ENCODE data around the gene SLIT3. TPM values are rescaled to one million over a fixed set of nuclear protein-coding genes. Genes with fewer than 3 reads are reported as not detected.

Gene SLIT3
- total RNA-seq, 1 donor from 2014 or later = 0.75 TPM

DNA sequence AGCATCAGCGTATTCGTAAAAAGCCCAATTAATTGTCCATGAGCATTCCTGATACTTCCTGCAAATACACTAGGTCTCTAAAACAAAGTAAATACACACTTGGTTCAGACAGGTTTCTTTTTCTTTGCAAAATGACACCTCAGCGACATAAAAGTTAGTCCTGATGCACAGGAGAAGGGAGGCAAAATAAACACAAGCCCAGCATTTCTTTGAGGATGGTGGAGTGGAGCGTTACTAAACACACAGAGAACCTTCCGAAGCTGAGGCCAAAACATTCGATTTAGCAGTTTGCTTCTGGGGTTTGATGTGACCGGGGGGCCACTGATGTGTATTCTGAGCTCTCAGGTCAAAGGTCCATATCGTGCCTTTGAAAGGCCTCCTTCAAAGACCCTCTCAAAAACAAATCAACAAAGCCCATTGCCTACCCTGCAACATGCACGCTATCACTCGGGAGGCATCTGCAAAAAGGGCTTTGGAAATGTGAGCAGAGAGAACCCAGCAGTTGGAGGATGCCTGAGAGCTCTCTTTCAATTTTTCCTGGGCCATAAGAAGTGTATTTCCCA lies 453.3 kb downstream of the SLIT3 start:
- no peak for ATAC-seq

GRCh38 chr5:168844922-168845296 lies 456.0 kb downstream of the SLIT3 start:
- DNase-seq (ENCODE audit: low spot score) = no peak
- ATAC-seq = no peak

More for the DNA sequence above, 453.3 kb downstream of the SLIT3 start:
- no peak for DNase-seq (ENCODE audit: low spot score)

GRCh38 chr5:168844016-168844921 lies 456.7 kb downstream of the SLIT3 start:
- DNase-seq (ENCODE audit: low spot score) (no peak), ATAC-seq (no peak)

GRCh38 chr5:168843277-168844015 lies 457.5 kb downstream of the SLIT3 start:
- ATAC-seq (no peak), DNase-seq (ENCODE audit: low spot score) (no peak)

- DNase-seq (ENCODE audit: low spot score) (no peak), ATAC-seq (no peak)
These were observed 458.3 kb downstream of the SLIT3 start for GRCh38 chr5:168842571-168843205.

DNA sequence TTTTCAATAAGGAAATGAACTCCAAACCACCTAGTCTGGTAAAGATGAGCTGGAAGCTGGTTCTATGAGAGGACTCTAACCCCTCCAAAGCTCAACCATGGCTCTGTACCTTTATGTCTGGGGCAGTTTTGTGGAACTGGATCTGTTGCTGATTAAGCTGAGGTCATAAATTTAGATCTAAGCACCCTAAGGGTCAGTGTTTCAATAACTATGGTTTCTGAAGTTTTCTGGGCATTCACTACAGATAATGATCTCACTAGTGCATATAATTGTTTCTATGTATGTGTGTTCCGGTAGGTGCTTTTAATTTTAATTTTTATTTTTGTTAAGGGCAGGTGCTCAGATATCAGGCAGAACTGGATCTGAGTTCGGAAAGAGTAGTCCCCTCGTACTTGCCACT lies 463.1 kb downstream of the SLIT3 start:
- ATAC-seq (no peak), DNase-seq (ENCODE audit: low spot score) (no peak)

DNA sequence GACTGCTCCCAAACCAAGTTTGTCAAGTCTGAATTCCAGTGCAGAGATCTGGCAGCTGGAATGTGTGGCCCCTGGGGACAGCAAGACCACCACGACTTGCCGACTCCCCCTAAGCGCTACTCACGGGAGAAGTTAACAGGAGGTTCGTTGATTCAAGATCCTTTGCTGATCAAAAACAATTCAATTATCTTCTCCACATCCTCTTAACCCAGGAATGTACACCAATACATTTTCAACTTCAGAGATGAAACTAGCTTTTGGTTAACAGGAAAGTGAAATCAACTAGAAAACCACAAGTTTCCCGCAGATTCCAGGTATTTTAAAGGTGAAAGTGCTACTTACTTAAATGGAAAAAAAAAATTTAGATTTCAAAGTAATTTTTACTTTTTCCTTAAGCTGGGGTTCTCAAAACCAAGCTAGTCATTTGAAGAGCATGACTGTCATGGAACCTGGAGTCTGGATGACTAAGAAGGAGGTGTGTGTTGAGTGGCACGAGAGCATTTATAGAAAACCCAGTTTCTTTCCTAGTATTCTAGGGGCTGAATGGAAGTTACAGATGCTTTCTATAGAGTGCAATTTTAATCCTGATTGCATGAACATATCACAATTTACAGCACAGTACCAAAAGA lies 464.2 kb downstream of the SLIT3 start:
- no peak for DNase-seq (ENCODE audit: low spot score)

DNA sequence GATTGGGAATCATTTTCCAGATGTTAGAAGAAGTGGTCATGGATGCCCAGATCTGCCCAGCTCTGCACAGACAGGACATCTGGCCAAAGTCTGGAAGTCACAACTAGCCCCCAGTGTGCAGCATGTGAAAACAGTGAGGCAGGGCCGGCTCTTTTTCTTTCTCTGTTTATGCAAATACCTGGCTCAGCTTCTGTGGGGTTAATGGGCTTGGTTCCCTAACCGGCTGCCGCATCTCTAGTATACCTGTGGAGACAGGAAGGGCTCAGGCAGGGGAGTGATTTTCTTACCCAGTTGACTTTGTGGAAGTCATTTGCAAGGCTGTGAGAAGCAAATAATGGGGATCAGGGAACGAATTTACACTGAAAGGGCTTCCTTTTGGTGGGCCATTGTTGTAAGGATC lies 467.0 kb downstream of the SLIT3 start:
- DNase-seq (ENCODE audit: low spot score) (no peak), ATAC-seq (no peak)

More for the DNA sequence above, 464.2 kb downstream of the SLIT3 start:
- ATAC-seq = no peak

- no peak for ATAC-seq
- DNase-seq (ENCODE audit: low spot score) = no peak
These were observed 467.6 kb downstream of the SLIT3 start for GRCh38 chr5:168833383-168833782.

DNA sequence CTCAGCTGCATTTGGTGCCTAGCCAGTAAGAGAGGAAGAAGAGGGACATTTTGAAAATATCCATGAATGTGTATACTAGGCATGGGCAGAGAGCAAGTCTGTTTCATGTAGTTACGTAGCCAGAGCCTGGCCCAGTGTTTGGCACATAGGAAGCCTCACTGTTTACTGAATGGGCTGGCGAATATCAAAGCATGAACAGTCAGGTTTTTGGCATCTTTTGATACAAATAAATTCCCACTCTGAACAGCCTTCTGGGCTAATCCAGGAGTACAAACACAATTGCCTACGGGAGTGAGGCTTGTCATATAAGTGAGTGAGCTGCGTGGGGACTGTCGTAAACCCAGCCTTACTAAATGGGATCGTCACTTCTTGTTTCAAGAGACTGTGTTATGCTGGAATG lies 468.6 kb downstream of the SLIT3 start:
- ATAC-seq (no peak), DNase-seq (ENCODE audit: low spot score) (no peak)

- DNase-seq (ENCODE audit: low spot score) = no peak
- no peak for ATAC-seq
These were observed 469.6 kb downstream of the SLIT3 start for GRCh38 chr5:168831383-168831782.

DNA sequence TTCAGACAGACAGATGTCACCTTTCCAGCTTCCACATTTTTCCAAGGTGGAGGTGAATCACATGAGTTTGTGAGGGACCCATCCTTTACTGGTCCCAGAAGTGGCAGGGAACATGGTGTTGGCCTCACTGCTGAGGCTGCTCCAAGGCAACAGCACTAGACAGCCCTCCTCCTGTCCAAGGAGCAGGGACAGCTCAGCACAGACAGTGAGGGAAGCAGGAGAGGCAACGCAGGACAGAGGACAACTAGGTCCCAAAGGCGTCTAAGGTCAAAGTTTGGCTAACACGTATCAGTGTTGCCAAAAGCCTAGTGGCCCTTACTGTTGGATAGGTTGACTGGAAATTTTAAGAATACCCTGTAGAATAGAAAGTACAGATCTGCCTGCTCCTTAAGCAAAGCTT lies 470.1 kb downstream of the SLIT3 start:
- DNase-seq (ENCODE audit: low spot score) = no peak
- ATAC-seq = no peak

GRCh38 chr5:168829922-168830417 lies 471.0 kb downstream of the SLIT3 start:
- DNase-seq (ENCODE audit: low spot score) = no peak
- ATAC-seq = no peak

- no peak for DNase-seq (ENCODE audit: low spot score)
These were observed 471.9 kb downstream of the SLIT3 start for GRCh38 chr5:168829044-168829443.

GRCh38 chr5:168827636-168828035 lies 473.3 kb downstream of the SLIT3 start:
- DNase-seq (ENCODE audit: low spot score) (no peak), ATAC-seq (no peak)

More at GRCh38 chr5:168829044-168829443, 471.9 kb downstream of the SLIT3 start:
- no peak for ATAC-seq

GRCh38 chr5:168826246-168826725 lies 474.7 kb downstream of the SLIT3 start:
- ATAC-seq = no peak
- DNase-seq (ENCODE audit: low spot score) = no peak

DNA sequence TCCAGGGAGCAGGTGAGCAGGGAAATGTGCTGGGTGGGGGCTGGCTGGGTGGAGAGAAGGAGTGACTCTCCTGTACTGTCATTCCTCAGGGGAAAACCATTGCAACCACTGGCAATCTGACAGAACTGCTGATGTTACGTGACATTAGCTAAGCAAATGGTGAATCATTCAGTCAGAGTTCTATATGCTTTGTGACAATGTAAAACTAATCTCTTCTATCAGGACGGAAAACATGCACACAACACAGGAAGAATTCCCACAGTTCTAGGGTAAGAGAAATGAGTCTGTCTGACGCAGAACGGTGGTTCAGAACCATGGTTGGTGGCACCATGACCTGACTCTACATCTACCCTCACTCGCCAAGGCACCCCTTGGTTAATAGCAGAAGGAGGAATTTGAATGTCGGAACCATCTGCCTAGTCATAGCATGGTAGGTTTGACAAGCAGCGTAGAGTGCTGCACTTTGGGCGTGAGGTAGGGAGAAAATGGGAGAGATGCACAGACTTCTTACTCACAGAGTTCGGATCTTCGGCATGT lies 478.1 kb downstream of the SLIT3 start:
- DNase-seq (ENCODE audit: low spot score) (no peak), ATAC-seq (no peak)

DNA sequence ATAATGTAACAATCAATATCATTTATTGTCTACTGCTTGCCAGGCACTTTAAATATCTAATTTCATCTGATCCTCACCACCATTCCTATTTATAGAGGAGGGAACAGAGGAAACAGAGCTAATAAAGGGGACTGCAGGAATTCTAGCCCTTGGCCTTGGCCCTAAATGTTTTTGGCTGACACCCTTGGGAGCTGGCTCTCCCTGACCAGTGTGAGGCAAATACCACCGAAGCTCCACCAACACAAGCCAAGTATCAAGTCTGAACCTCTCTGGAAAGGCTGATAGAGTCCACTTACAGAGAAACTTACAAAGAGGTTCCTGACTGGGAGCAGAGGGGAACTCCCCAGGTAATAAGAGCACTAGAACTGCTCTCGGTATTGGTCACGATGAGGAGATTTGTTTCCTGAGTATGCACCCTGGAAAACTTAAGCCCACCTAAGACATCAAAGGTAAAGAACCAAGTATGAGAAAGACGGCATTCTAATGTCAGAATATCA lies 478.6 kb downstream of the SLIT3 start:
- ATAC-seq = no peak
- no peak for DNase-seq (ENCODE audit: low spot score)

DNA sequence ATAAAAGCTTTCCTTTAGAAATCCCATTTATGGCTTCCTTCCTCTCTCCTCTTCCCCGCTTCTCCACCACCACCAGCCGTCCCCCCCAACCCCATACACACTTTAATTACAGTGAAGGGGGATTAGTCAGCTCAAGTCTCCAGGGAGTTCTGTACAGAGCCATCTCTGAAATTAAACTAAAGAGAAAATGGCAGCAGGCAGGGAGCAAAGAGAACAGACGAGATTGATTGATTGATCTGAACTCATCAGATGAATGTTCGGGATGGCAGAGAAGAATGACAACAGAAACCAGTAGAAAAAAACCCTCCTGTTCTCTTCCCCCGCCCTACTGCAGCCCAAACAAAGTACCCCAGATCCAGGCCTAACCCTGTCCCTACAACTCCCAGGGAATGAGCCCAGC lies 480.1 kb downstream of the SLIT3 start:
- DNase-seq (ENCODE audit: low spot score) = no peak
- ATAC-seq = no peak

Measured in left lobe of liver (tissue), 2 donors.